Mesodermal cell (in vitro differentiated cells): ENCODE measurements around the gene UBIAD1.

Experiments
- H3K27ac ChIP-seq: 2 replicates; pipeline ENCODE4 v1.7.0; 2013; ENCODE audit warnings: mild to moderate bottlenecking, low read depth, low read length, moderate library complexity; ENCODE audit not compliant: severe bottlenecking
- H3K36me3 ChIP-seq: 2 replicates; pipeline ENCODE4 v1.7.1; 2013; ENCODE audit warnings: mild to moderate bottlenecking, low read length, moderate library complexity; ENCODE audit not compliant: control insufficient read depth, insufficient read depth
- H3K4me1 ChIP-seq: one replicate; pipeline ENCODE4 v1.7.1; 2013; ENCODE audit warnings: mild to moderate bottlenecking, low read length; ENCODE audit not compliant: insufficient read depth, control insufficient read depth, poor library complexity, severe bottlenecking
- H3K4me3 ChIP-seq: 2 replicates; pipeline ENCODE4 v1.7.0; 2013; ENCODE audit warnings: low read length, control low read depth, mild to moderate bottlenecking; ENCODE audit not compliant: insufficient read depth, poor library complexity, severe bottlenecking; ENCODE audit errors: extremely low read depth
- H3K9me3 ChIP-seq: 2 replicates; pipeline ENCODE4 v1.7.1; 2013; ENCODE audit warnings: mild to moderate bottlenecking, low read length, moderate library complexity; ENCODE audit not compliant: control insufficient read depth
- WGBS, 2 experiments: methylation state at CpG; one replicate each; pipeline ENCODE4 v1.1.5; 2013; ENCODE audit warnings: missing lambda C conversion rate in 2 of 2; ENCODE audit not compliant: insufficient coverage in 2 of 2; 5-methylcytosine and 5-hydroxymethylcytosine counted together

UBIAD1 gene

GRCh38 chr1:11311816-11312755 is 39.1 kb downstream of the UBIAD1 start:
- no peak overlapping the region for H3K4me3 ChIP-seq
- no peaks in the 10 kb centered on the region for H3K9me3 ChIP-seq
- peaks cover 4% of the 10 kb centered on the region for H3K4me1 ChIP-seq
- H3K27ac ChIP-seq, result no peak overlapping the region
- 45 to 48% methylated on average over 9 to 15 of the region's 15 CpGs for WGBS, 2 experiments
- no peaks in the 10 kb centered on the region for H3K36me3 ChIP-seq

- H3K27ac ChIP-seq, result peak overlapping the region; percentile 29
- no peak overlapping the region for H3K4me3 ChIP-seq
- peaks cover 4% of the 10 kb centered on the region for H3K4me1 ChIP-seq
- no peaks in the 10 kb centered on the region for H3K36me3 ChIP-seq
- 63 to 77% methylated on average over 6 of the region's 8 CpGs for WGBS, 2 experiments
- no peaks in the 10 kb centered on the region for H3K9me3 ChIP-seq
Measured at GRCh38 chr1:11314959-11315358, 42.0 kb downstream of the UBIAD1 start.

- Histone ChIP-seq H3K27ac (no peak overlapping the region), H3K4me1 (peaks cover 4% of the 10 kb centered on the region), H3K36me3 (no peaks in the 10 kb centered on the region), H3K9me3 (no peaks in the 10 kb centered on the region), H3K4me3 (no peak overlapping the region)
- 75 to 85% methylated on average over 5 of the region's 6 CpGs for WGBS, 2 experiments
Measured at GRCh38 chr1:11316701-11317100, 43.7 kb downstream of the UBIAD1 start.

DNA sequence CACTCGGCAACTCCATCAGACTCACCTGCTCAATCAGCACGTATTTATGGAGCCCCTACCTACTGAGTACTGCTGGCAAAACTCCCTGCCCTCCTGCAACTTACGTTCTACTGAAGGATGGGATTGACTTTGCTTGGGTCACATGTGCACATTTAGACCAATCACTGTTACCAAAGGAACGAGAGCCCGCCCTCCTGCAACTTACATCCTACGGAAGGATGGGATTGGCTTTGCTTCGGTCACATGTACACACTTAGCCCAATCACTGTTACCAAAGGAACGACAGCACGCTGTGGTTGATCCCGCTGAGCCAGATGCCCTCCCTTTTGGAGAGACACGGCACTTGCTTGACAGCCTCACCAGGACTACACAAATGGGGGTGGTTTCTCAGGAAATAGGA is 46.0 kb downstream of the UBIAD1 start:
- no peaks in the 10 kb centered on the region for H3K36me3 ChIP-seq
- WGBS, 2 experiments, result 88 to 92% methylated on average over 7 to 9 of the region's 11 CpGs
- no peak overlapping the region for H3K4me3 ChIP-seq
- H3K9me3 ChIP-seq, result no peaks in the 10 kb centered on the region
- no peak overlapping the region for H3K27ac ChIP-seq
- peaks cover 4% of the 10 kb centered on the region for H3K4me1 ChIP-seq

GRCh38 chr1:11320153-11320936 is 47.3 kb downstream of the UBIAD1 start:
- no peaks in the 10 kb centered on the region for H3K36me3 ChIP-seq
- H3K4me3 ChIP-seq, result no peak overlapping the region
- no peaks in the 10 kb centered on the region for H3K9me3 ChIP-seq
- no peak overlapping the region for H3K27ac ChIP-seq
- 11 to 16% methylated on average over 7 to 13 of the region's 15 CpGs for WGBS, 2 experiments
- peaks cover 4% of the 10 kb centered on the region for H3K4me1 ChIP-seq

GRCh38 chr1:11321656-11322491 is 48.9 kb downstream of the UBIAD1 start:
- Histone ChIP-seq H3K9me3 (no peaks in the 10 kb centered on the region), H3K4me3 (no peak overlapping the region), H3K36me3 (no peaks in the 10 kb centered on the region), H3K27ac (no peak overlapping the region), H3K4me1 (no peaks in the 10 kb centered on the region)
- 86 to 90% methylated on average over 4 to 10 of the region's 10 CpGs for WGBS, 2 experiments

DNA sequence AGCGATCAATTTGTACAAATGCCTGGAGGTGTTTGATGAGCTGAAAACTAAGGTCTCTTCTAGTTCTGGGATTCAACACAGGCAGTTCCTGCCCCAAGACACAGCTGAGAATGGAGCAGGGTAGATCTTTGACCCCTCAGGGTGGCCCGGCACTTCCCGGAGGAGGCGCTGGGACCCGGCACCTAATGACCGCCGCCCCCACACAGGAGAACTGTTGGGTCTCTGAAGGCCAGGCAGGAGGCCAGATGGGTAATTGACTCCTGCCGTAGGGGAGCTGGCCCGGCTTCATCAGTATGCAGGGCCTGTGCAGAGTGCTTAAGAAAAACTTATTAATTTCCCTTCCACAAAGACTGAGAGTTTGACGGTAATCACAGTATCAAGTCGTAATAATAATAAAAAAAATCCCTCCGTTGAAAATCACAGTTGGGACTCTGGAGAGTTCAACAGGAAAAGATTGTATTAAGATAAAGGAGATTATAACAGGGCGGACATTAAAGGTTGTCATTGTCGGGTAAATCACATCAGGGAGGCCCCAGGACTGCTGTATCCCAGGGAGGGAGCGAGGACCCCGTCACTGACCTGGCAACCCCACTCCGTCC is 51.7 kb downstream of the UBIAD1 start:
- 77 to 79% methylated on average over 12 to 15 of the region's 17 CpGs for WGBS, 2 experiments
- H3K4me3 ChIP-seq, result no peak overlapping the region

GRCh38 chr1:11326070-11326469 is 53.1 kb downstream of the UBIAD1 start:
- Histone ChIP-seq H3K4me3 (no peak overlapping the region), H3K4me1 (peaks cover 2% of the 10 kb centered on the region), H3K27ac (no peak overlapping the region), H3K9me3 (no peaks in the 10 kb centered on the region), H3K36me3 (no peaks in the 10 kb centered on the region)
- WGBS, 2 experiments, result 97 to 100% methylated on average over 3 to 4 of the region's 4 CpGs

More for the DNA sequence above, 51.7 kb downstream of the UBIAD1 start:
- H3K9me3 ChIP-seq, result no peaks in the 10 kb centered on the region
- no peak overlapping the region for H3K27ac ChIP-seq
- H3K4me1 ChIP-seq, result no peaks in the 10 kb centered on the region
- no peaks in the 10 kb centered on the region for H3K36me3 ChIP-seq

- no peak overlapping the region for H3K4me3 ChIP-seq
- H3K27ac ChIP-seq, result no peak overlapping the region
Measured at GRCh38 chr1:11328444-11328843, 55.4 kb downstream of the UBIAD1 start.

GRCh38 chr1:11330411-11330810 is 57.4 kb downstream of the UBIAD1 start:
- 67 to 100% methylated on average over 1 of the region's 4 CpGs for WGBS, 2 experiments

More at GRCh38 chr1:11328444-11328843, 55.4 kb downstream of the UBIAD1 start:
- Histone ChIP-seq H3K4me1 (peaks cover 10% of the 10 kb centered on the region), H3K36me3 (no peaks in the 10 kb centered on the region), H3K9me3 (no peaks in the 10 kb centered on the region)
- WGBS, 2 experiments, result 74 to 83% methylated on average over 2 to 3 of the region's 7 CpGs

More at GRCh38 chr1:11330411-11330810, 57.4 kb downstream of the UBIAD1 start:
- Histone ChIP-seq H3K4me1 (peaks cover 10% of the 10 kb centered on the region), H3K36me3 (no peaks in the 10 kb centered on the region), H3K27ac (no peak overlapping the region), H3K4me3 (no peak overlapping the region), H3K9me3 (no peaks in the 10 kb centered on the region)
